ENCODE measurements around the gene DENND4A. TPM values are rescaled to one million over a fixed set of nuclear protein-coding genes. Genes with fewer than 3 reads are reported as not detected.

The DENND4A gene
- total RNA-seq, 1 donor from 2014 or later, result 8.5 TPM

DNA sequence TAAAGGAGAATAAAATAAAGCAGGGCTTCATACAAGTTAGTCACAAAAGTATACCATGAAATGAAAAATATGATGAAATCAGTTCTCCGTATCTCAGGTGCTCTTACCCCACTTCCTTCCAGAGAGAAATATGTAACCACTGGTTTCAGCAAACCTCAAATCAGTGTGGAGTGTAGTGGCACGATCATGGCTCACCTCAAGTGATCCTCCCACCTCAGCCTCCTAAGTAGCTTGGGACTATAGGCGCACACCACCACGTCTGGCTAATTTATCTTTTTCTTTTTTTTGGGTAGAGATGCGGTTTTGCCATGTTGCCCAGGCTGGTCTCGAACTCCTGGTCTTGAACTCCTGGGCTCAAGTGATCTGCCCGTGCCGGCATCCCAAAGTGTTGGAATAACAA, 24.2 kb downstream of the DENND4A start:
- DNase-seq (ENCODE audit: low read depth), result no peak
- TF ChIP-seq, protein P1, sequence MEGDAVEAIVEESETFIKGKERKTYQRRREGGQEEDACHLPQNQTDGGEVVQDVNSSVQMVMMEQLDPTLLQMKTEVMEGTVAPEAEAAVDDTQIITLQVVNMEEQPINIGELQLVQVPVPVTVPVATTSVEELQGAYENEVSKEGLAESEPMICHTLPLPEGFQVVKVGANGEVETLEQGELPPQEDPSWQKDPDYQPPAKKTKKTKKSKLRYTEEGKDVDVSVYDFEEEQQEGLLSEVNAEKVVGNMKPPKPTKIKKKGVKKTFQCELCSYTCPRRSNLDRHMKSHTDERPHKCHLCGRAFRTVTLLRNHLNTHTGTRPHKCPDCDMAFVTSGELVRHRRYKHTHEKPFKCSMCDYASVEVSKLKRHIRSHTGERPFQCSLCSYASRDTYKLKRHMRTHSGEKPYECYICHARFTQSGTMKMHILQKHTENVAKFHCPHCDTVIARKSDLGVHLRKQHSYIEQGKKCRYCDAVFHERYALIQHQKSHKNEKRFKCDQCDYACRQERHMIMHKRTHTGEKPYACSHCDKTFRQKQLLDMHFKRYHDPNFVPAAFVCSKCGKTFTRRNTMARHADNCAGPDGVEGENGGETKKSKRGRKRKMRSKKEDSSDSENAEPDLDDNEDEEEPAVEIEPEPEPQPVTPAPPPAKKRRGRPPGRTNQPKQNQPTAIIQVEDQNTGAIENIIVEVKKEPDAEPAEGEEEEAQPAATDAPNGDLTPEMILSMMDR (IDR thresholded peaks at IDR 0.05; ENCODE audit: insufficient read depth, low read length, poor library complexity, severe bottlenecking), result no peak
- H3K36me3 ChIP-seq (ENCODE audit: control insufficient read depth, insufficient read depth, low read length), result no peaks in the 10 kb centered on the region
- H3K4me3 ChIP-seq (ENCODE audit: low read depth, low read length), result no peak overlapping the region
- H3K27me3 ChIP-seq (ENCODE audit: control insufficient read depth, insufficient read depth, low read length), result no peaks in the 10 kb centered on the region

DNA sequence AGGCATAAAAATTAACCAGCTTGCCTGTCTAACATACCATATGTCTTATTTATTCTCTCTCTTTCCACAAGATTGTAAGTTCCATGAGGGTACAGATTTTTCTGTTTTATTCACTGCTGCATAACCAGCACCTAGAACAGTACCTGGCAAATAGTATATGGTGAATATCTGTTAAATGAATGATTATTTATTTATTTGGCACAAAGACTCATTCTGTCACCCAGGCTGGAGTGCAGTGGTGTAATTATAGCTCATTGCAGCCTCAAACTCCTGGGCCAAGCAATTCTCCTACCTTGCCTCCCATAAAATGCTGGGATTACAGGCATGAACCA, 24.9 kb downstream of the DENND4A start:
- H3K36me3 ChIP-seq (ENCODE audit: control insufficient read depth, insufficient read depth, low read length), result no peaks in the 10 kb centered on the region
- no peak overlapping the region for H3K4me3 ChIP-seq (ENCODE audit: low read depth, low read length)
- no peak for DNase-seq (ENCODE audit: low read depth)
- TF ChIP-seq, protein P1 (IDR thresholded peaks at IDR 0.05; ENCODE audit: insufficient read depth, low read length, poor library complexity, severe bottlenecking), result no peak
- H3K27me3 ChIP-seq (ENCODE audit: control insufficient read depth, insufficient read depth, low read length), result no peaks in the 10 kb centered on the region

DNA sequence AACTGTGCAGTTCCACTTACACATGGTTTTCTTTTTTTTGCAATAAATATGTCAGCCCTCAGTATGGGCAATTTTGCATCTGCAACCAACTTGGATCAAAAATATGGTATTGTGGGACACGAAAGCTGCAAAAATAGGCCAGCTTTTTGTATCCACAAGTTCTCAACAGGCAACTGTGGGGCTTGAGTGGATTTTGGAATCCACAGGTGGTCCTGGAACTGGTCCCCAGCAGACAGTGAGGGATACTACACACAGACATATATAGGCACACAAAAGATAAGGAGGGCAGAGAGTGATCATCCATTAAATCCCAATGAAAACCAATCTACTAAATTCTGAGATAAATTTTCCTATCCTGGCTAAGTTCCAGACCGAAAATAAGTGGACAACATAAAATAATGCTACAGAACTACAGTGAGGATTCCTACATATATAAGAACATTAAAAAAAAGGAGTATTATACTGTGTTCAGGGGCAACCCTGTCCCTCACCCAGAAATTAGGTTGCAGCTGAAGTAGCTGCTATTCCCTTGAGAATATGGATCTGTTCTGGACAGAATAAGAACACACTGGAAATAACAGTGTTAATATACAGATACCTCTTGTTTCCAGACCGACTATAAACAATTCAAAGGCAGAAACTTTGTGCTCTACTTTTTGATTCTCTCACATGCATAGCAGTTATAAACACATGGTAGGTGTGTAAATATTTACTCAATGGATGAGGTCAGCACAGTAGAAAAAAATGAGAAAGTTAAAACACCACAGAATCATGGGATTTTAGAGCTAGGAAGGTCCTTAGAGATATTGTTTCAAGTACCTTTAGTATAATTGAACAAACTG, 25.4 kb downstream of the DENND4A start:
- no peaks in the 10 kb centered on the region for H3K36me3 ChIP-seq (ENCODE audit: control insufficient read depth, insufficient read depth, low read length)
- TF ChIP-seq, protein P1 (IDR thresholded peaks at IDR 0.05; ENCODE audit: insufficient read depth, low read length, poor library complexity, severe bottlenecking), result no peak
- no peak overlapping the region for H3K4me3 ChIP-seq (ENCODE audit: low read depth, low read length)
- no peaks in the 10 kb centered on the region for H3K27me3 ChIP-seq (ENCODE audit: control insufficient read depth, insufficient read depth, low read length)
- DNase-seq (ENCODE audit: low read depth), result no peak

DNA sequence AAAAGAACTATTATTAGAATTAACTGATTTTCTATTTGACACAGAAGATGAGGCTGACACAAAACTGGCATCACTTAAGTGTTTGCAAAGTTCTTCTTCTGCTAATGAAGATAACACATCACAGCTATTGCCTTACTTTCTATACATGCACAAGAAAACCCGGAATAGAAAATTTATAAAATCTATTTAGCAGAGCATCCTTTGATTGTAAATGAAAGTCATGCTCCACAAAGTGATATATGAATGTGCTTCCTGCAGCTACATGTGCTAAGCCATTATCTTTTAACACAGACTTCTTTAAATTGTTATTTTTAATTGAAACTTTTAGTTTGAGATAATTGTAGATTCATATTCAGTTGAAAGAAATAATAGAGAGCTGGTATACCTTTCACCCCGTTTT, 27.0 kb downstream of the DENND4A start:
- TF ChIP-seq, protein P1 (IDR thresholded peaks at IDR 0.05; ENCODE audit: insufficient read depth, low read length, poor library complexity, severe bottlenecking), result no peak
- DNase-seq (ENCODE audit: low read depth), result no peak
- Histone ChIP-seq H3K27me3 (ENCODE audit: control insufficient read depth, insufficient read depth, low read length) (no peaks in the 10 kb centered on the region), H3K4me3 (ENCODE audit: low read depth, low read length) (no peak overlapping the region), H3K36me3 (ENCODE audit: control insufficient read depth, insufficient read depth, low read length) (no peaks in the 10 kb centered on the region)

DNA sequence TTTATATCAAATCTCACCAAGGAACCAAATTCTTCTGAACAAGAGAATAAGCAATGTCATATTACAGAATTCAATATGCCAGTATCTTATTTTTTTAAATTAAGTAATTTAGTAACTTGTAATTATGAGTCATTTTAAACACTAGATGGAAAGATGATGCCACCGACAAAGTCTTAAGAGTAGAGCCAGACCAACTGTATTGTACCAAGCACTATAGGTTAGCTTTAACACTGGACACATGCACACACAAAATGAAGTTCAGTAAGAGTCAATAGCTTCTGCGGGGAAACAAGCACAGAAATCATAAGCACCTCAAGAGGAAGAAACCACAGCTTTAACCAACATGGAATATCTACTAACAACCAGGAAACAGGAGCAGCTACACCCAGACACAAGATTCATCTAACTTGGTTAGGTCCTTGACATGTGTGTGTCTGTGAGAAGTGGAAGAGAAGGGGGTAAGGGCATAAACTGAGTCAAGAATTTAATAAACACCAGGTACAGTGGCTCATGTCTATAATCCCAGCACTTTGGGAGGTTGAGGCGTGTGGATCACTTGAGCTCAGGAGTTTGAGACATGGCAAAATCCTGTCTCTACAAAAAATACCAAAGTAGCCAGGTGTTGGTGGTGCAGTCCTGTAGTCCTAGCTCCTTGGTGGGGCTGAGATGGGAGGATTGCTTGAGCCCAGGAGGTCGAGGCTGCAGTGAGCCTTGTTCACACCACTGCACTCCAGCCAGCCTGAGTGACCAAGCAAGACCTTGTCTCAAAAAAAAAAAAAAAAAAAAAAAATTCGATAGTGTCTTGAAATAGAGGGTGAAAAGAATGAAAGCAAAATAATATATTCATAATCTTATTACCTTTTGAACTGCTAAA, 28.9 kb downstream of the DENND4A start:
- Histone ChIP-seq H3K4me3 (ENCODE audit: low read depth, low read length) (no peak overlapping the region), H3K36me3 (ENCODE audit: control insufficient read depth, insufficient read depth, low read length) (no peaks in the 10 kb centered on the region), H3K27me3 (ENCODE audit: control insufficient read depth, insufficient read depth, low read length) (no peaks in the 10 kb centered on the region)
- TF ChIP-seq, protein P1 (IDR thresholded peaks at IDR 0.05; ENCODE audit: insufficient read depth, low read length, poor library complexity, severe bottlenecking), result no peak
- no peak for DNase-seq (ENCODE audit: low read depth)
